MM.1S (cell line): ENCODE results near the gene FMN1.

Experiments
- DNase-seq: peaks from one replicate; pipeline ENCODE4 v3.0.0-alpha.2; 2015
- H2AFZ ChIP-seq: fragments of 300-600 bp; sonication (generic); 2 replicates; pipeline ENCODE4 v1.6.0; 2016; ENCODE audit warnings: antibody characterized with exemption, low read length
- H3F3A ChIP-seq: fragments of 300-600 bp; sonication (generic); 2 replicates; pipeline ENCODE4 v1.6.1; 2016; ENCODE audit warnings: mild to moderate bottlenecking, antibody characterized with exemption, low read length, moderate library complexity, mixed read lengths; ENCODE audit not compliant: insufficient read depth
- H3K27ac ChIP-seq: fragments of 300-600 bp; sonication (generic); 2 replicates; pipeline ENCODE4 v1.5.1; 2016; ENCODE audit warnings: mild to moderate bottlenecking, low read length
- H3K27me3 ChIP-seq: fragments of 300-600 bp; sonication (generic); replicated peaks from 2 replicates; pipeline ENCODE4 v1.6.0; 2016; ENCODE audit warnings: low read length; ENCODE audit not compliant: insufficient read depth
- H3K36me3 ChIP-seq: fragments of 300-600 bp; sonication (generic); replicated peaks from 2 replicates; pipeline ENCODE4 v1.6.1; 2016; ENCODE audit warnings: mild to moderate bottlenecking, low read length, mixed read lengths; ENCODE audit not compliant: insufficient read depth
- H3K4me1 ChIP-seq: fragments of 300-600 bp; sonication (generic); 2 replicates; pipeline ENCODE4 v1.6.1; 2016; ENCODE audit warnings: low read length, mixed read lengths
- H3K4me2 ChIP-seq: fragments of 300-600 bp; sonication (generic); 2 replicates; pipeline ENCODE4 v1.6.0; 2016; ENCODE audit warnings: low read depth, low read length
- H3K4me3 ChIP-seq: fragments of 300-600 bp; sonication (generic); 2 replicates; pipeline ENCODE4 v1.5.1; 2016; ENCODE audit warnings: low read length, mixed read lengths
- H3K79me2 ChIP-seq: fragments of 300-600 bp; sonication (generic); 2 replicates; pipeline ENCODE4 v1.6.1; 2016; ENCODE audit warnings: mixed run types, low read length, mixed read lengths
- H3K9ac ChIP-seq: fragments of 300-600 bp; sonication (generic); 2 replicates; pipeline ENCODE4 v1.6.1; 2016; ENCODE audit warnings: low read length, mixed read lengths
- H3K9me2 ChIP-seq: fragments of 300-600 bp; sonication (generic); replicated peaks from 2 replicates; pipeline ENCODE4 v1.6.1; 2016; ENCODE audit warnings: mild to moderate bottlenecking, low read length, mixed read lengths; ENCODE audit not compliant: insufficient read depth
- H3K9me3 ChIP-seq: fragments of 300-600 bp; sonication (generic); replicated peaks from 2 replicates; pipeline ENCODE4 v1.6.1; 2016; ENCODE audit warnings: mild to moderate bottlenecking, low read length, mixed read lengths; ENCODE audit not compliant: insufficient read depth
- H4K20me1 ChIP-seq: fragments of 300-600 bp; sonication (generic); 2 replicates; pipeline ENCODE4 v1.6.1; 2016; ENCODE audit warnings: mild to moderate bottlenecking, low read length, moderate library complexity, mixed read lengths; ENCODE audit not compliant: insufficient read depth
- CTCF ChIP-seq: fragments of 300-600 bp; sonication (generic); IDR thresholded peaks from 2 replicates; pipeline ENCODE4 v1.5.1; 2016; ENCODE audit warnings: antibody characterized with exemption, low read length, mixed read lengths
- EZH2 ChIP-seq: fragments of 300-600 bp; sonication (generic); optimal IDR thresholded peaks from 2 replicates; pipeline ENCODE3; 2017; ENCODE audit warnings: low read depth, mild to moderate bottlenecking, antibody characterized with exemption, low read length, mixed read lengths
- EZH2phosphoT487 ChIP-seq: fragments of 300-600 bp; sonication (generic); IDR thresholded peaks from 2 replicates; pipeline ENCODE4 v1.6.1; 2018; ENCODE audit warnings: antibody characterized with exemption, low read length

FMN1 gene

DNA sequence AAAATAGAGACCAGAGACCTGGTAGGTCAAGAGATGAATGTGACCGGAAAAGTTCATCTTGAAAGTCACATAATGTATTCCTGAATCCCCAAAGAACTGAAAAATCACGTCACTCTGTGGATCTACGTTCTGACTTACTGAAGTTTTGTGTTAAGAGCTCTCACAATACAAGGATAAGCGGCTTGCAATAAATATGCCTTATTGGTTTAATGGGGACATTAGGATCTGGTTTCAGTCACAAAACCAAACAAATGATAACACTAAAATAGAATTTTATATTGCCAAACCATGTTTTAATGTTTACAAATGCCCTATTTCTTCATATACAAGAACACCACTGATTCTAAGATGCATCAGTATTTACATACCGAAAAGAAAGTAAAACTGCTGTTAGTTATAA is 164.2 kb downstream of the FMN1 start:
- peak overlapping the region; percentile 45 for H3K4me2 ChIP-seq
- H3F3A ChIP-seq: no peaks in the 10 kb centered on the region
- peak overlapping the region; percentile 25; the same call in 1 of the 2 replicates for H3K4me3 ChIP-seq
- no peaks in the 10 kb centered on the region for H3K9me3 ChIP-seq
- TF ChIP-seq EZH2: no peak
- TF ChIP-seq EZH2phosphoT487: no peak
- no peak for TF ChIP-seq CTCF
- H4K20me1 ChIP-seq: no peaks in the 10 kb centered on the region
- H3K27ac ChIP-seq: no peak overlapping the region
- DNase-seq: no peak
- H3K79me2 ChIP-seq: no peaks in the 10 kb centered on the region; the same call in 1 of the 2 replicates
- H3K9ac ChIP-seq: no peak overlapping the region
- peaks cover 25% of the 10 kb centered on the region for H3K4me1 ChIP-seq
- no peak overlapping the region; the same call in 1 of the 2 replicates for H2AFZ ChIP-seq
- no peaks in the 10 kb centered on the region for H3K27me3 ChIP-seq
- H3K36me3 ChIP-seq: no peaks in the 10 kb centered on the region
- no peaks in the 10 kb centered on the region for H3K9me2 ChIP-seq

- no peak overlapping the region for H3K9ac ChIP-seq
- H3K27me3 ChIP-seq: no peaks in the 10 kb centered on the region
- no peaks in the 10 kb centered on the region for H3K36me3 ChIP-seq
- no peak for DNase-seq
- H3K9me2 ChIP-seq: no peaks in the 10 kb centered on the region
- TF ChIP-seq EZH2: no peak
- TF ChIP-seq EZH2phosphoT487: no peak
- TF ChIP-seq CTCF: no peak
- H2AFZ ChIP-seq: no peak overlapping the region
- no peak overlapping the region for H3K27ac ChIP-seq
- no peaks in the 10 kb centered on the region; the same call in 1 of the 2 replicates for H3K79me2 ChIP-seq
- no peaks in the 10 kb centered on the region for H4K20me1 ChIP-seq
- peaks cover 25% of the 10 kb centered on the region for H3K4me1 ChIP-seq
- H3K4me2 ChIP-seq: peak overlapping the region; percentile 12; the same call in 1 of the 2 replicates
- no peaks in the 10 kb centered on the region for H3F3A ChIP-seq
- H3K4me3 ChIP-seq: no peak overlapping the region
- no peaks in the 10 kb centered on the region for H3K9me3 ChIP-seq
Measured at GRCh38 chr15:33029109-33029652, 165.3 kb downstream of the FMN1 start.

- peaks cover 25% of the 10 kb centered on the region for H3K4me1 ChIP-seq
- H3K4me2 ChIP-seq: no peak overlapping the region
- TF ChIP-seq CTCF: no peak
- no peak overlapping the region for H3K9ac ChIP-seq
- no peaks in the 10 kb centered on the region for H4K20me1 ChIP-seq
- no peak overlapping the region for H3K4me3 ChIP-seq
- no peaks in the 10 kb centered on the region for H3F3A ChIP-seq
- no peaks in the 10 kb centered on the region for H3K36me3 ChIP-seq
- no peak overlapping the region for H3K27ac ChIP-seq
- no peak for DNase-seq
- no peaks in the 10 kb centered on the region for H3K27me3 ChIP-seq
- no peaks in the 10 kb centered on the region for H3K9me3 ChIP-seq
- H3K9me2 ChIP-seq: no peaks in the 10 kb centered on the region
- no peak overlapping the region for H2AFZ ChIP-seq
- 0 out of 2 replicates have a peak, but pooled peaks cover 1% of the 10 kb centered on the region for H3K79me2 ChIP-seq
Measured at GRCh38 chr15:33028495-33028894, 166.0 kb downstream of the FMN1 start.
